ENCODE results near the gene SRM.

GRCh38 chr1:11042995-11043874 lies 16.6 kb downstream of the SRM start:
- TF ChIP-seq POLR2A (IDR thresholded peaks at IDR 0.05; ENCODE audit: extremely low read depth, insufficient read length) = no peak
- TF ChIP-seq CTCF (IDR thresholded peaks at IDR 0.05; ENCODE audit: low read depth, low read length) = no peak
